ENCODE measurements around the gene DPP10. TPM values are rescaled to one million over a fixed set of nuclear protein-coding genes. Genes with fewer than 3 reads are reported as not detected.

DPP10 gene
- total and polyA plus RNA-seq, 2 of the 13 experiments (the other 11 are each of a cell fraction or from before 2014, with no cell fraction given), result 0.95 to 1.7 TPM

- TF ChIP-seq ZBTB4 (CRISPR knock-in tag; IDR thresholded peaks at IDR 0.05; ENCODE audit: borderline replicate concordance), result no peak
- no peak for TF ChIP-seq HNF4A (CRISPR knock-in tag; IDR thresholded peaks at IDR 0.05)
- TF ChIP-seq ZNF12 (CRISPR knock-in tag; IDR thresholded peaks at IDR 0.05), result no peak
- TF ChIP-seq ZNF577 (CRISPR knock-in tag; IDR thresholded peaks at IDR 0.05; ENCODE audit: borderline replicate concordance, low read depth), result no peak
- TF ChIP-seq SUZ12 (IDR thresholded peaks at IDR 0.05; ENCODE audit: low read depth, low read length), result no peak
- TF ChIP-seq PITX1 (CRISPR knock-in tag; IDR thresholded peaks at IDR 0.05), result no peak
- no peak for TF ChIP-seq KDM1A (CRISPR knock-in tag; IDR thresholded peaks at IDR 0.05)
- no peak for TF ChIP-seq BATF2 (CRISPR knock-in tag; IDR thresholded peaks at IDR 0.05)
- TF ChIP-seq PLRG1 (conservative IDR thresholded peaks at IDR 0.05), result no peak
- TF ChIP-seq ZNF790 (CRISPR knock-in tag; IDR thresholded peaks at IDR 0.05; ENCODE audit: borderline replicate concordance), result no peak
Observed at GRCh38 chr2:114926303-114926702, 483.9 kb downstream of the DPP10 start (continued).

GRCh38 chr2:114929225-114929624 is 486.8 kb downstream of the DPP10 start:
- TF ChIP-seq NFE2 (CRISPR knock-in tag; IDR thresholded peaks at IDR 0.05), result no peak
- TF ChIP-seq NFRKB (IDR thresholded peaks at IDR 0.05), result no peak
- no peak for TF ChIP-seq CHD4 (IDR thresholded peaks at IDR 0.05; ENCODE audit: borderline replicate concordance, low read length)
- no peak for TF ChIP-seq TBL1XR1 (IDR thresholded peaks at IDR 0.05; ENCODE audit: borderline replicate concordance, low read length, partially characterized antibody)
- no peak for TF ChIP-seq ETS1 (CRISPR knock-in tag; IDR thresholded peaks at IDR 0.05)
- in situ Hi-C loops (cut with HindIII; ENCODE audit: extremely low pct_ligation_motif_present, low pct_unique_long_range_greater_than_20kb), result no loop called here
- Histone ChIP-seq H3K9ac (ENCODE audit: insufficient read depth, low read depth, low read length) (no peak overlapping the region), H3K27ac (ENCODE audit: extremely low read length, insufficient read depth, low read length) (no peak overlapping the region), H3K9me3 (ENCODE audit: low read length) (peaks cover 47% of the 10 kb centered on the region), H4K20me1 (ENCODE audit: insufficient read depth, low read length) (no peaks in the 10 kb centered on the region), H2AFZ (ENCODE audit: low read length) (no peak overlapping the region), H3K27me3 (ENCODE audit: control insufficient read depth in 1 of 2, insufficient read depth in 2 of 2, low read length in 2 of 2) (no peaks in the 10 kb centered on the region), H3K4me3 (replicated peaks in 1 of 3; ENCODE audit: insufficient read depth in 1 of 3, low read depth in 2 of 3, low read length in 3 of 3) (no peak overlapping the region), H3K4me1 (ENCODE audit: insufficient read depth, low read length) (no peaks in the 10 kb centered on the region), H3K4me2 (ENCODE audit: low read depth, low read length) (no peak overlapping the region), H3K79me2 (ENCODE audit: insufficient read depth, low read length) (no peaks in the 10 kb centered on the region), H3K36me3 (replicated peaks in 1 of 2; ENCODE audit: control insufficient read depth in 1 of 2, insufficient read depth in 2 of 2, low read length in 2 of 2) (no peaks in the 10 kb centered on the region)
- no TSS peak for BruUV-seq (replicated peaks)
- FAIRE-seq (no peak), ATAC-seq (no peak), DNase-seq (ENCODE audit: low spot score) (no peak)
- ChIA-PET CTCF (ENCODE audit: low intra/inter-chr PET ratio, low total read pairs) (no interaction called here), POLR2A (no interaction called here)
- intact Hi-C loops (cut with micrococcal nuclease; ENCODE audit: unreplicated experiment), result no loop called here
- 18% methylated on average over 7 of the region's 7 CpGs for WGBS (ENCODE audit: low lambda C conversion rate)

Measured in HepG2 (cell line).